GM23338 (cell line): ENCODE measurements around the gene PPDPF.

Source experiments
- CREB1 ChIP-seq: fragments of 250-450 bp; sonication (Bioruptor Pico); IDR thresholded peaks from 2 replicates; pipeline ENCODE4 v1.5.0; 2020; ENCODE audit warnings: low read depth, mild to moderate bottlenecking, moderate library complexity
- EZH2 ChIP-seq: fragments of 200-600 bp; sonication (generic); IDR thresholded peaks from one replicate; pipeline ENCODE4 v1.8.0; 2017; ENCODE audit warnings: antibody characterized with exemption, mild to moderate bottlenecking, low read depth; ENCODE audit not compliant: unreplicated experiment
- EZH2phosphoT487 ChIP-seq: fragments of 200-600 bp; sonication (generic); IDR thresholded peaks from one replicate; pipeline ENCODE4 v1.8.1; 2018; ENCODE audit warnings: antibody characterized with exemption; ENCODE audit not compliant: unreplicated experiment
- JUNB ChIP-seq: IDR thresholded peaks from one replicate; pipeline ENCODE4 v1.6.1; 2016; ENCODE audit warnings: antibody characterized with exemption; ENCODE audit not compliant: unreplicated experiment
- NANOG ChIP-seq: IDR thresholded peaks from 2 replicates; pipeline ENCODE4 v1.6.1; 2016; ENCODE audit warnings: antibody characterized with exemption, borderline replicate concordance
- POLR2AphosphoS5 ChIP-seq: IDR thresholded peaks from 2 replicates; pipeline ENCODE4 v1.6.1; 2016; ENCODE audit warnings: antibody characterized with exemption, low read depth
- ZNF114 ChIP-seq: fragments of 250-450 bp; sonication (Bioruptor Pico); IDR thresholded peaks from 2 replicates; pipeline ENCODE4 v1.5.0; 2020; ENCODE audit warnings: mild to moderate bottlenecking, moderate library complexity
- ZNF331 ChIP-seq: fragments of 250-450 bp; sonication (Bioruptor Pico); IDR thresholded peaks from 2 replicates; pipeline ENCODE4 v1.5.0; 2020; ENCODE audit warnings: low read depth, mild to moderate bottlenecking, moderate library complexity
- TF ChIP-seq, protein P1 (sequence below), 2 experiments: fragments of 200-600 bp in 1 of 2; sonication (generic) in 1 of 2; conservative IDR thresholded peaks; 2 replicates each; pipeline versions ENCODE4 v1.5.1 to v1.6.1; 2016 to 2017; ENCODE audit warnings: antibody characterized with exemption in 2 of 2, low read depth in 2 of 2, mild to moderate bottlenecking in 2 of 2, moderate library complexity in 1 of 2
- TF ChIP-seq, protein P2 (sequence below): IDR thresholded peaks from one replicate; pipeline ENCODE4 v1.6.1; 2018; ENCODE audit warnings: antibody characterized with exemption; ENCODE audit not compliant: unreplicated experiment
- TF ChIP-seq, protein P3 (sequence below): IDR thresholded peaks from 2 replicates; pipeline ENCODE4 v1.6.1; 2016; ENCODE audit warnings: antibody characterized with exemption

DNA sequence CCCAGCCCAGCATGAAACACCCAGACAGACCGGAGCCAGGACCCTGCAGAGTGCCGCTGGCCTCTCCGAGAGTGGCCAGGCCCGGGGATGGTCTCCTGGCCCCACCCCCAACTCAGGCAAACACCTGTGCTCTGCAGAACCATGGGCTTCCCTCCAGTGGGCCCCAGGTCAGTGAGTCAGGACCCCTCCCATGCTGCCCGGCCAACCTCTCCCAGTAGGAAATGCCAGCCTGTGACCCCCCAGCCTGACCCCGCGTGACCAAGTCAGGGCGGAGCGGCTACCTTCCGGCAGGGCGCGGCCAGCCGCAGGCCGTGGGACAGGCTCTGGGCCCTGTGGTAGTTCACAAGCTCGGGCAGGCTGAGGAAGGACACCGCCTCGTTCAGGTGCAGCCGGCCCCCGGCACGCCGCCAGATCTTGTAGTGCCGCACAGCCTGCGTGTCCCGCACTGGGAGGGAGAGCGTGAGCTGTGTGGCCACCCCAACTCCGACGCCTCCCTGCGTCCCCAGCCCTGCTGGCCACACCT lies 13.4 kb downstream of the PPDPF start:
- TF ChIP-seq, protein P1, sequence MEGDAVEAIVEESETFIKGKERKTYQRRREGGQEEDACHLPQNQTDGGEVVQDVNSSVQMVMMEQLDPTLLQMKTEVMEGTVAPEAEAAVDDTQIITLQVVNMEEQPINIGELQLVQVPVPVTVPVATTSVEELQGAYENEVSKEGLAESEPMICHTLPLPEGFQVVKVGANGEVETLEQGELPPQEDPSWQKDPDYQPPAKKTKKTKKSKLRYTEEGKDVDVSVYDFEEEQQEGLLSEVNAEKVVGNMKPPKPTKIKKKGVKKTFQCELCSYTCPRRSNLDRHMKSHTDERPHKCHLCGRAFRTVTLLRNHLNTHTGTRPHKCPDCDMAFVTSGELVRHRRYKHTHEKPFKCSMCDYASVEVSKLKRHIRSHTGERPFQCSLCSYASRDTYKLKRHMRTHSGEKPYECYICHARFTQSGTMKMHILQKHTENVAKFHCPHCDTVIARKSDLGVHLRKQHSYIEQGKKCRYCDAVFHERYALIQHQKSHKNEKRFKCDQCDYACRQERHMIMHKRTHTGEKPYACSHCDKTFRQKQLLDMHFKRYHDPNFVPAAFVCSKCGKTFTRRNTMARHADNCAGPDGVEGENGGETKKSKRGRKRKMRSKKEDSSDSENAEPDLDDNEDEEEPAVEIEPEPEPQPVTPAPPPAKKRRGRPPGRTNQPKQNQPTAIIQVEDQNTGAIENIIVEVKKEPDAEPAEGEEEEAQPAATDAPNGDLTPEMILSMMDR (conservative IDR thresholded peaks at IDR 0.05; ENCODE audit: low read depth in 2 of 2), result no peak
- TF ChIP-seq, protein P2, sequence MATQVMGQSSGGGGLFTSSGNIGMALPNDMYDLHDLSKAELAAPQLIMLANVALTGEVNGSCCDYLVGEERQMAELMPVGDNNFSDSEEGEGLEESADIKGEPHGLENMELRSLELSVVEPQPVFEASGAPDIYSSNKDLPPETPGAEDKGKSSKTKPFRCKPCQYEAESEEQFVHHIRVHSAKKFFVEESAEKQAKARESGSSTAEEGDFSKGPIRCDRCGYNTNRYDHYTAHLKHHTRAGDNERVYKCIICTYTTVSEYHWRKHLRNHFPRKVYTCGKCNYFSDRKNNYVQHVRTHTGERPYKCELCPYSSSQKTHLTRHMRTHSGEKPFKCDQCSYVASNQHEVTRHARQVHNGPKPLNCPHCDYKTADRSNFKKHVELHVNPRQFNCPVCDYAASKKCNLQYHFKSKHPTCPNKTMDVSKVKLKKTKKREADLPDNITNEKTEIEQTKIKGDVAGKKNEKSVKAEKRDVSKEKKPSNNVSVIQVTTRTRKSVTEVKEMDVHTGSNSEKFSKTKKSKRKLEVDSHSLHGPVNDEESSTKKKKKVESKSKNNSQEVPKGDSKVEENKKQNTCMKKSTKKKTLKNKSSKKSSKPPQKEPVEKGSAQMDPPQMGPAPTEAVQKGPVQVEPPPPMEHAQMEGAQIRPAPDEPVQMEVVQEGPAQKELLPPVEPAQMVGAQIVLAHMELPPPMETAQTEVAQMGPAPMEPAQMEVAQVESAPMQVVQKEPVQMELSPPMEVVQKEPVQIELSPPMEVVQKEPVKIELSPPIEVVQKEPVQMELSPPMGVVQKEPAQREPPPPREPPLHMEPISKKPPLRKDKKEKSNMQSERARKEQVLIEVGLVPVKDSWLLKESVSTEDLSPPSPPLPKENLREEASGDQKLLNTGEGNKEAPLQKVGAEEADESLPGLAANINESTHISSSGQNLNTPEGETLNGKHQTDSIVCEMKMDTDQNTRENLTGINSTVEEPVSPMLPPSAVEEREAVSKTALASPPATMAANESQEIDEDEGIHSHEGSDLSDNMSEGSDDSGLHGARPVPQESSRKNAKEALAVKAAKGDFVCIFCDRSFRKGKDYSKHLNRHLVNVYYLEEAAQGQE, result no peak
- no peak for TF ChIP-seq POLR2AphosphoS5
- no peak for TF ChIP-seq EZH2phosphoT487
- no peak for TF ChIP-seq ZNF114 (CRISPR knock-in tag)
- TF ChIP-seq CREB1 (CRISPR knock-in tag), result no peak
- TF ChIP-seq NANOG, result no peak
- TF ChIP-seq EZH2, result no peak
- TF ChIP-seq ZNF331, result no peak
- TF ChIP-seq JUNB, result no peak
- TF ChIP-seq, protein P3, sequence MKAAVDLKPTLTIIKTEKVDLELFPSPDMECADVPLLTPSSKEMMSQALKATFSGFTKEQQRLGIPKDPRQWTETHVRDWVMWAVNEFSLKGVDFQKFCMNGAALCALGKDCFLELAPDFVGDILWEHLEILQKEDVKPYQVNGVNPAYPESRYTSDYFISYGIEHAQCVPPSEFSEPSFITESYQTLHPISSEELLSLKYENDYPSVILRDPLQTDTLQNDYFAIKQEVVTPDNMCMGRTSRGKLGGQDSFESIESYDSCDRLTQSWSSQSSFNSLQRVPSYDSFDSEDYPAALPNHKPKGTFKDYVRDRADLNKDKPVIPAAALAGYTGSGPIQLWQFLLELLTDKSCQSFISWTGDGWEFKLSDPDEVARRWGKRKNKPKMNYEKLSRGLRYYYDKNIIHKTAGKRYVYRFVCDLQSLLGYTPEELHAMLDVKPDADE, result no peak
